HG03064 (cell line): Measurements from ENCODE around the gene CCDC6.

ENCODE experiments used
- ATAC-seq: cut with Tn5 transposase; IDR thresholded peaks from one replicate; pipeline ENCODE4 v1.9.1; 2021; ENCODE audit warnings: low read depth; ENCODE audit not compliant: unreplicated experiment

Gene CCDC6

GRCh38 chr10:59857049-59857448 is 49.3 kb downstream of the CCDC6 start:
- no peak for ATAC-seq

GRCh38 chr10:59856104-59856503 is 50.3 kb downstream of the CCDC6 start:
- no peak for ATAC-seq

- ATAC-seq, result no peak
These were observed 51.8 kb downstream of the CCDC6 start for GRCh38 chr10:59854571-59854970.

- ATAC-seq, result no peak
These were observed 53.7 kb downstream of the CCDC6 start for GRCh38 chr10:59852670-59853069.

GRCh38 chr10:59851864-59852263 is 54.5 kb downstream of the CCDC6 start:
- no peak for ATAC-seq

GRCh38 chr10:59847888-59848287 is 58.5 kb downstream of the CCDC6 start:
- no peak for ATAC-seq

GRCh38 chr10:59847326-59847725 is 59.0 kb downstream of the CCDC6 start:
- ATAC-seq, result no peak

GRCh38 chr10:59844436-59844835 is 61.9 kb downstream of the CCDC6 start:
- ATAC-seq, result no peak

- no peak for ATAC-seq
These were observed 62.6 kb downstream of the CCDC6 start for GRCh38 chr10:59843748-59844147.

- ATAC-seq, result no peak
These were observed 66.8 kb downstream of the CCDC6 start for GRCh38 chr10:59839576-59839975.

GRCh38 chr10:59838085-59838789 is 68.1 kb downstream of the CCDC6 start:
- ATAC-seq, result no peak

- no peak for ATAC-seq
These were observed 72.5 kb downstream of the CCDC6 start for GRCh38 chr10:59833810-59834209.

- no peak for ATAC-seq
These were observed 73.8 kb downstream of the CCDC6 start for GRCh38 chr10:59832506-59832905.

GRCh38 chr10:59831658-59832503 is 74.5 kb downstream of the CCDC6 start:
- ATAC-seq, result no peak

- no peak for ATAC-seq
These were observed 75.6 kb downstream of the CCDC6 start for GRCh38 chr10:59830601-59831259.

GRCh38 chr10:59829601-59830000 is 76.8 kb downstream of the CCDC6 start:
- ATAC-seq, result peak; percentile 72

GRCh38 chr10:59829024-59829423 is 77.3 kb downstream of the CCDC6 start:
- no peak for ATAC-seq

- ATAC-seq, result no peak
These were observed 80.4 kb downstream of the CCDC6 start for GRCh38 chr10:59825932-59826331.

GRCh38 chr10:59823751-59824150 is 82.6 kb downstream of the CCDC6 start:
- ATAC-seq, result no peak

- ATAC-seq, result no peak
These were observed 83.2 kb downstream of the CCDC6 start for GRCh38 chr10:59823111-59823510.

- ATAC-seq, result no peak
These were observed 85.9 kb downstream of the CCDC6 start for GRCh38 chr10:59820471-59820870.
